NCI-H1417 (cell line): ENCODE results near the gene WFS1.
A peak's percentile ranks its signal among the peaks of the same experiment; 100 is the strongest.

Experiments
- DNase-seq, 3 experiments: peaks; one replicate each; lab custom pipeline; 2025; lab: John Stamatoyannopoulos, UW

The WFS1 gene

DNA sequence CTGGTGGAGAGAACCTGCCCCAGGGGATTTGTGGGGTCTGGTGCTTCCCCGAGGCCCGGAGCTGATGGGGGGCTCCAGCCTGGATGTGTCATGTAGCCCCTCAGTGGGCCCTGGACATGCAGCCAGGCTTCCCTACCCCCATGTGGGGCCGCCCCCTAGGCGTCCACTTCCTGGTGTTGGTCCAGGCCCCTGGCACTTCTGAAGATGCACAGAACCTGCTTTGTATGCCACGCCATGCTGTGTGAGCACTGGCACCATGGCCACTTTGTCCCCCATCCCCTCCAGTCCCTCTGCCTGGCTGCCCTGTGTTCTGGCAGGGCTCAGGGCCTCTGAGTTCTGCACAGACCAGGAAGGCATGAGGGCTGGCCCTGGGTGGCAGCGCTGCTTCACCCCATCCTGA is 29.2 kb downstream of the WFS1 start:
- DNase-seq = no peak

DNA sequence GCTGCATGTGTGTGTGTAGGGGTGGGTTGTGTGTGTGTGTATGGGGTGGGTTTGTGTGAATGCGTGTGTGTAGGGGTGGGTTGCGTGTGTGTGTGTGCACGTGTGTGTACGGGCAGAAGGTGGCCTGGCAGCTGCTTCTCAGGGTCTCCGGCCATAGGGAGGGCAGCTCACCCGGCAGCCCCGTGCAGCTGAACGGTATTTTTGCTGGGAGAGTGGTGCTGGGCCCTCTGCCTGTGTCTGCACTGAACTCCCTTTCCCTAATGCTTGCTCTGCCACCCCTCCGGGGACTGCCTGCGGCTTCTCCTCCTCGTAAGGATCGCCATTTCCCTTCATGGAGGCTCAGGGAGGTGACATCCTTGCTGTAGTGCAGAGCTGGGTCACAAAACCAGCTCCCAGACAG is 30.2 kb downstream of the WFS1 start:
- no peak for DNase-seq

GRCh38 chr4:6300359-6300758 is 30.7 kb downstream of the WFS1 start:
- DNase-seq = no peak

GRCh38 chr4:6301051-6301731 is 31.5 kb downstream of the WFS1 start:
- no peak for DNase-seq

DNA sequence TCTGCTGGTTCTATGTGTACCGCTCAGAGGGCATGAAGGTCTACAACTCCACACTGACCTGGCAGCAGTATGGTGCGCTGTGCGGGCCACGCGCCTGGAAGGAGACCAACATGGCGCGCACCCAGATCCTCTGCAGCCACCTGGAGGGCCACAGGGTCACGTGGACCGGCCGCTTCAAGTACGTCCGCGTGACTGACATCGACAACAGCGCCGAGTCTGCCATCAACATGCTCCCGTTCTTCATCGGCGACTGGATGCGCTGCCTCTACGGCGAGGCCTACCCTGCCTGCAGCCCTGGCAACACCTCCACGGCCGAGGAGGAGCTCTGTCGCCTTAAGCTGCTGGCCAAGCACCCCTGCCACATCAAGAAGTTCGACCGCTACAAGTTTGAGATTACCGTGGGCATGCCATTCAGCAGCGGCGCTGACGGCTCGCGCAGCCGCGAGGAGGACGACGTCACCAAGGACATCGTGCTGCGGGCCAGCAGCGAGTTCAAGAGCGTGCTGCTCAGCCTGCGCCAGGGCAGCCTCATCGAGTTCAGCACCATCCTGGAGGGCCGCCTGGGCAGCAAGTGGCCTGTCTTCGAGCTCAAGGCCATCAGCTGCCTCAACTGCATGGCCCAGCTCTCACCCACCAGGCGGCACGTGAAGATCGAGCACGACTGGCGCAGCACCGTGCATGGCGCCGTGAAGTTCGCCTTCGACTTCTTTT is 32.2 kb downstream of the WFS1 start:
- DNase-seq = no peak

DNA sequence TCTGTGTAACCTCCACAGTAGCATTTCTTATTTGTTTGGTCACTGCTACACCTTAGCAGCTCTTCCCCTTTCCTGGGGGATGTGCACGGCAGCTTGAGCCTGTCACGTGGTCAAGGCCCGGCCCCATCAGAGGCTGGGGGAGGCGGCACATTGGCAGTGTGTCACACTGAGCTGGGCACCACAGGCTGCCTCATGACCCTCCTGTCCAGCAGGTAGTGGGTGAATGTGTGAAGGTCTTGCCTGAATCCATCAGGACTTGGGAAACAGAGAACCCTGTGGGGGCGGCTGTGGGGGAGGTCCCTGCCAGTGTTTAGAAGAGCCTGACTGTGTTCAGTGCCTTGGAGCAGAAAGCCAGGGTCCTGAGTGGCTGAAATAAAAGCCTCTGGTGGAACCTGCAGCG is 33.2 kb downstream of the WFS1 start:
- DNase-seq = no peak

DNA sequence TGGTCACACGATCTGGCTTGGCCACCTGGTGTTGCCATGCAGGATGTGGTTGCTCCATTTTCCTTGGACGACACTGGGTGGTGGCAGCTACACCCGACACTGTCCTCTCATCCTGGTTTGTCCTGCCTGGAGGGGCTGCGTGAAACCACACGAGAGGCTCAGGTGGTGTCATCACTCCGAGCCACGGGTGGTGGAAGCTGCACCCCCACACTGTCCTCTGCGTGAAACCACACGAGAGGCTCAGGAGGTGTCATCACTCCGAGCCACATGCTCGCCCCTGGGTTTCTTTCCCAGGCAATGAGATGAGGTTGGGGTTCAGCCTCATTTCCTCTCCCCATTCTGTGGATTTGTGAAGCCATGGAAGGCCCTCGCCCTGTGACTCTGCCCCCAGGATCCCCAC is 34.3 kb downstream of the WFS1 start:
- DNase-seq = no peak

GRCh38 chr4:6306299-6306698 is 36.6 kb downstream of the WFS1 start:
- no peak for DNase-seq

GRCh38 chr4:6307230-6307629 is 37.6 kb downstream of the WFS1 start:
- no peak for DNase-seq

DNA sequence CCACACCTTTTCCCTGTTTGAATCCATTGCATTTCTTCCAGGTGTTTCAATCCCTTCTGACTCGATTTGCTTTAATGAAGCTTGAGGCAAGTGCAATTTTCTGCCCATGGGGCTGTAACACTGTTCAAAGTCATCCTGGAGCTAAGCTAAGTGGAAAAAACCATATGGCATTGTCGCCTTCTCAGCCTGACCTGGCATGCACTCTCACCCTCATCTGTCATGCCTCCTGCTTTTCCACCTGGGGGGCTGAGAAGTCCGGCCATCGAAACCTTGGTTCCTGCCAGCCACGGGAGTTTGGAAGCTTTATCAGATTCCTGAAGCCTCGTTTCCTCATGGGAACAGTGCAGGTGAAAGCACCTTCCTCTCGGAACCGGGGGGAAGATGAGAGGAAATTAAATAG is 38.2 kb downstream of the WFS1 start:
- DNase-seq = no peak

DNA sequence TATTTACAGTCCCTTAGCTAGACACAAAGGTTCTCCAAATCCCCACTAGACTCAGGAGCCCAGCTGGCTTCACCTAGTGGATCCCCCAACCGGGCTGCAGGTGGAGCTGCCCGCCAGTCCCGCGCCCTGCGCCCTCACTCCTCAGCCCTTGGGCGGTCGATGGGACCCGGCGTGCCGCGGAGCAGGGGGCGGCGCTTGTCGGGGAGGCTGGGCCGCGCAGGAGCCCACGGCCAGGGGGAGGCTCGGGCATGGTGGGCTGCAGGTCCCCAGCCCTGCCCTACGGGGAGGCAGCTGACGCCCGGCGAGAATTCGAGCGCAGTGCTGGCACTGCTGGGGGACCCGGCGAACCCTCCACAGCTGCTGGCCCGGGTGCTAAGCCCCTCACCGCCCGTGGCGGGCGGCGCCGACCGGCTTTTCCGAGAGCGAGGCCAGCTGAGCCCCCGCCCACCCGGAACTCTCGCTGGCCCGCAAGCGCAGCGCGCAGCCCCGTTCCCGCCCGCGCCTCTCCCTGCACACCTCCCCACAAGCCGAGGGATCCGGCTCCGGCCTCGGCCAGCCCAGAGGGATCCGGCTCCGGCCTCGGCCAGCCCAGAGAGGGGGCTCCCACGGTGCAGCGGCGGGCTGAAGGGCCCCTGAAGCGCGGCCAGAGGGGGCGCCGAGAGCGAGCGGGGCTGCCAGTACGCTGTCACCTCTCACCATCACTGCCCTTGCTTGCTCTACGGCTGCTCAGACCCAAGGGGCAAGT is 39.4 kb downstream of the WFS1 start:
- DNase-seq = peak; percentile 21 to 89 (median 86)

GRCh38 chr4:6309777-6310176 is 40.1 kb downstream of the WFS1 start:
- DNase-seq = no peak

DNA sequence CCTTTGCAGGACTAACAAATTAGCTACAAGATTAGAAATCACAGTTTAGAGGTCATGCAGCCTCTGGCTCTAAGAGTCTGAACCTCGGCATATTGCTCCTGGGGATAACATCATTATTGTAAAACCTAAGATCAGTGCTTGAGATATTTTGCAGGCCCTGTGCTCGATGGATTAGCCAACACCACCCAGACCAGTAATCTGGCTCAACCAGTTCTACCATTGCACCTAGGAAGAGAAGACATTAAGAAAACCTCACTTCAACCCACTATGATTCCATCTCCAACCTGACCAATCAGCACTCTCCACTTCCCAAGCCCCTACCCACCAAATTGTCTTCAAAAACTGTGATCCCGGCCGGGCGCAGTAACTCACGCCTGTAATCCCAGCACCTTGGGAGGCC is 43.6 kb downstream of the WFS1 start:
- no peak for DNase-seq

DNA sequence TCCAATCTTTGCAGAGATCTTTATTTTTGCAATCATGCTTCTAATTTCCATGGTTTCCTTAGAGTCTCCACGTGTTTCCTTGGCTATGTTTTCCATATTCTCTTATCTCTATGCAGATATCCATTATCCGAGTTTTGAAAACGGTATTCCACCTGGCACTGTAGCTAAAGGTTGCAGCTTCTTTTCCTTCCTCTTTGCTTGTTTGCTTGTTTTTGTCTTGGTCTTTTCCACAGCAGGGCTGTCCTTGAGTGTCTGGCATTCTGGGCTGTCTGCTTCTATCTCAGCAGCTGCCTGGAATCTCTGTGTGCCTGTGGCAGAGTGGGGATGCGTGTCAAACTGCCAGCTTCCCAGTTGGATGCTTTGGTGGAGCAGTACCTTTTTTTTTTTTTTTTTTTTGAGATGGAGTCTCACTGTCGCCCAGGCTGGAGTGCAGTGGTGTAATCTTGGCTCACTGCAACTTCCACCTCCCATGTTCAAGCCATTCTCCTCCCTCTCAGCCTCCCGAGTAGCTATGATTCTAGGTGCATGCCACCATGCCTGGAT is 46.9 kb downstream of the WFS1 start:
- DNase-seq = no peak

GRCh38 chr4:6318206-6318605 is 48.6 kb downstream of the WFS1 start:
- no peak for DNase-seq

DNA sequence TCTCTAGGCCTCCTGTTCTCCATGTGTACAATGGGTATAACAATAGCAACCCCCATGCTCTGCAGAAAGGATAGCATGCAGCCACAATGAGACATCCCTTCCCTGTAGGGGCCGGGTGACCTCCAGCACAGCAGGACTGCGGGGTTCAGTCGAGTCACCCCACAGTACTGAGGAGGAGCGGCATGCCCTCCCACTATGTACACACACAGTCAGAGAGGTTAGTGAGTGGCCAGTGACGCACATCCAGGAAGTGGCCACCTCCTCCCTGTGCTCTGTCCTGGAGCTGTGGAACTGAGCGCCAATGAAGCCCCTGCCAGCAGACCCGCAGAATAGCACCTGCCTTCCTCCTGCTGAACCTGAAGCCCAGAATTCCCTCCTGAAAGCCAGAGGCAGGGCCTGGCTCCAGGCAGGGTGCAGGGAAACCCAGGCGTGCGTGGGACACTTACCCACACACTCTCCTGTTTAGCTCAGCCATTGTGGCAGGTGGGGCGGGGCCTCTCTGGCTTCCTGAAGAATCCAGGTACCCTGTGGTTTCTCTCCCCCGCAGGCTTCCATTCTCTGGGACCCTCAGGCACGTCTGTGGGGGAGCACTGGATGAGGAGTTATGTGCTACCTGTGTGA is 50.0 kb downstream of the WFS1 start:
- no peak for DNase-seq

GRCh38 chr4:6320663-6321062 is 51.0 kb downstream of the WFS1 start:
- DNase-seq = no peak

DNA sequence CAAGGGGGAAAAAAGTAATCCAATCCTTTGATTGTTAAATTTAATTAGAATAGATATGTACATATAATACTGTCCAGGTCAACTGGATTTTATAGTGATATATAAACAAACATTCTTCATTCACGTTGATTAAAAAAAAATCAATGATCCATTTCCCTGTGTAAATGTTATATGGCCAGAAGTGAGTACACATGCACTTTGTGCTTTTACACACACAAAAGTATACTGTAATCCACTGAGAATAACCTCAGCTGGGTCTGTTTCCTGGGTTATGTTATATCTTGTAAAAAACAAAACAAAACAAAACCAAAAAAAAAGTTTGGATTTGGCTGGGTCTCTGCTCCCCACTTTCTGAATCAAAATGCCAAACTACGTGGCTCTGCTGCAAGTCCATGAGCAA is 51.7 kb downstream of the WFS1 start:
- DNase-seq = no peak

- no peak for DNase-seq
Measured at GRCh38 chr4:6322067-6322760, 52.6 kb downstream of the WFS1 start.

GRCh38 chr4:6322761-6323566 is 53.3 kb downstream of the WFS1 start:
- DNase-seq = no peak

DNA sequence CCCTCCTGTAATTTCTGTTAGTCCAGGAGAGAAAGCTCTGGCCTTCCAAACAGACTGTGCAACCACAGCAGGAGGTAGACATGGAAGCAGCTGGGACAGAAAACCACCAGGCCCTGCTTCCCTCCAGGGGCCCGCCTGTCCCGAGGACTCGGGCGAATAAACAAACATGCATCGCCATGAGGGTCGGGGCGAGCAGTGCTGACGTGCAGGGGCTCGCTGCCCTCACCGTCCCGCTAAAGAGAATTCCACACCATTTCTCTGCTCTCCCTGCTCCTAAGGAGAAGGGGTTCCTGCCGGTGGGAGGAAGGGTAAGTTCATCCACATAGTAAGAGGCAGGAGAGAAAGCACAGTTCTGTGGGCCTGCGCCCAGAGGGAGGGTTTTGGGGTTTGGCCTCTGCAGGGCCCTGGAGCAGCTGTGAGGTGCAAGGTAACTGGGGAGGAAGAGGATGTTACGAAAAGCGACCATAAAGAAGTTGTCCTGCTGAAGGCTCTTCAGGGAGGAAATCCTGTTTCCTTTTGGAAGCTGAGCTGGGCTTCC is 54.9 kb downstream of the WFS1 start:
- no peak for DNase-seq
